C4-2B (cell line): ENCODE data around the gene PLA2G4C.

Experiments
- ZFX ChIP-seq: fragments of 450-650 bp; IDR thresholded peaks from 2 replicates; pipeline ENCODE4 v1.6.1; 2017
- TF ChIP-seq, protein P1 (sequence below): fragments of 450-650 bp; conservative IDR thresholded peaks from 2 replicates; pipeline ENCODE4 v1.5.1; 2017; ENCODE audit warnings: mild to moderate bottlenecking

- TF ChIP-seq, protein P1, sequence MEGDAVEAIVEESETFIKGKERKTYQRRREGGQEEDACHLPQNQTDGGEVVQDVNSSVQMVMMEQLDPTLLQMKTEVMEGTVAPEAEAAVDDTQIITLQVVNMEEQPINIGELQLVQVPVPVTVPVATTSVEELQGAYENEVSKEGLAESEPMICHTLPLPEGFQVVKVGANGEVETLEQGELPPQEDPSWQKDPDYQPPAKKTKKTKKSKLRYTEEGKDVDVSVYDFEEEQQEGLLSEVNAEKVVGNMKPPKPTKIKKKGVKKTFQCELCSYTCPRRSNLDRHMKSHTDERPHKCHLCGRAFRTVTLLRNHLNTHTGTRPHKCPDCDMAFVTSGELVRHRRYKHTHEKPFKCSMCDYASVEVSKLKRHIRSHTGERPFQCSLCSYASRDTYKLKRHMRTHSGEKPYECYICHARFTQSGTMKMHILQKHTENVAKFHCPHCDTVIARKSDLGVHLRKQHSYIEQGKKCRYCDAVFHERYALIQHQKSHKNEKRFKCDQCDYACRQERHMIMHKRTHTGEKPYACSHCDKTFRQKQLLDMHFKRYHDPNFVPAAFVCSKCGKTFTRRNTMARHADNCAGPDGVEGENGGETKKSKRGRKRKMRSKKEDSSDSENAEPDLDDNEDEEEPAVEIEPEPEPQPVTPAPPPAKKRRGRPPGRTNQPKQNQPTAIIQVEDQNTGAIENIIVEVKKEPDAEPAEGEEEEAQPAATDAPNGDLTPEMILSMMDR, result no peak
- TF ChIP-seq ZFX, result no peak
Measured at GRCh38 chr19:48043675-48044258, 66.8 kb downstream of the PLA2G4C start, which contains the start of gene CABP5.
